HepG2 (cell line): ENCODE data around the gene PXMP4. TPM values are rescaled to one million over a fixed set of nuclear protein-coding genes. Genes with fewer than 3 reads are reported as not detected.

Experiments
- DNMT3B ChIP-seq: conservative IDR thresholded peaks from 2 replicates; pipeline ENCODE4 v1.6.1; 2016; ENCODE audit warnings: missing biosample characterization, control low read depth
- FIP1L1 ChIP-seq: fragments of 200-400 bp; formaldehyde crosslinking; IDR thresholded peaks from 2 replicates; pipeline ENCODE4 v1.6.1; 2018; ENCODE audit warnings: low read depth, mild to moderate bottlenecking, low read length, moderate library complexity, borderline replicate concordance; ENCODE audit not compliant: insufficient read depth
- GATAD1 ChIP-seq: IDR thresholded peaks from 2 replicates; pipeline ENCODE4 v1.6.1; 2016; ENCODE audit warnings: missing genetic modification reagents, missing compliant biosample characterization
- IRF2 ChIP-seq: IDR thresholded peaks from 2 replicates; pipeline ENCODE4 v1.6.1; 2018; ENCODE audit warnings: missing genetic modification reagents, missing compliant biosample characterization
- IRF9 ChIP-seq: sonication (generic); formaldehyde crosslinking; IDR thresholded peaks from 2 replicates; pipeline ENCODE4 v1.8.0; 2022; ENCODE audit warnings: missing genetic modification reagents, mild to moderate bottlenecking, borderline replicate concordance
- JARID2 ChIP-seq: sonication (generic); formaldehyde crosslinking; IDR thresholded peaks from 2 replicates; pipeline ENCODE4 v1.8.1; 2023; ENCODE audit warnings: missing genetic modification reagents, inconsistent platforms; ENCODE audit not compliant: insufficient replicate concordance
- KLF6 ChIP-seq: IDR thresholded peaks from 2 replicates; pipeline ENCODE4 v1.8.0; 2016; ENCODE audit warnings: missing biosample characterization, missing genetic modification reagents
- NCOA2 ChIP-seq: sonication (generic); formaldehyde crosslinking; IDR thresholded peaks from 2 replicates; pipeline ENCODE4 v1.8.0; 2022; ENCODE audit warnings: inconsistent platforms
- NCOR1 ChIP-seq: fragments of 200-600 bp; sonication (generic); IDR thresholded peaks from 2 replicates; pipeline ENCODE4 v1.7.0; 2017; ENCODE audit warnings: antibody characterized with exemption, low read length, borderline replicate concordance
- NR2F6 ChIP-seq, 2 experiments: IDR thresholded peaks; 2 replicates each; pipeline ENCODE4 v1.6.1; 2016; ENCODE audit warnings: antibody characterized with exemption in 1 of 2, mild to moderate bottlenecking in 1 of 2
- PHF5A ChIP-seq: IDR thresholded peaks from one replicate; pipeline ENCODE4 v1.6.1; 2018; ENCODE audit warnings: low read depth, missing genetic modification reagents; ENCODE audit not compliant: unreplicated experiment
- POLR2AphosphoS5 ChIP-seq: IDR thresholded peaks from 2 replicates; pipeline ENCODE4 v1.6.1; 2012; ENCODE audit warnings: low read depth, low read length
- PREB ChIP-seq: sonication (generic); formaldehyde crosslinking; IDR thresholded peaks from 2 replicates; pipeline ENCODE4 v1.4.0; 2020; ENCODE audit warnings: missing genetic modification reagents
- RBFOX2 ChIP-seq: fragments of 200-400 bp; formaldehyde crosslinking; IDR thresholded peaks from 2 replicates; pipeline ENCODE4 v1.6.1; 2017; ENCODE audit warnings: low read depth, mild to moderate bottlenecking, low read length
- RNF2 ChIP-seq: fragments of 450-650 bp; conservative IDR thresholded peaks from 2 replicates; pipeline ENCODE4 v1.6.1; 2016; ENCODE audit warnings: low read depth
- ZBTB37 ChIP-seq: sonication (generic); formaldehyde crosslinking; IDR thresholded peaks from 2 replicates; pipeline ENCODE4 v1.4.0; 2020; ENCODE audit warnings: mild to moderate bottlenecking, missing genetic modification reagents
- ZNF232 ChIP-seq: sonication (generic); formaldehyde crosslinking; IDR thresholded peaks from 2 replicates; pipeline ENCODE4 v1.4.0; 2020; ENCODE audit warnings: missing genetic modification reagents, borderline replicate concordance
- ZNF235 ChIP-seq: sonication (generic); formaldehyde crosslinking; IDR thresholded peaks from 2 replicates; pipeline ENCODE4 v1.8.1; 2023; ENCODE audit warnings: mild to moderate bottlenecking, missing genetic modification reagents, borderline replicate concordance
- ZNF251 ChIP-seq: sonication (generic); formaldehyde crosslinking; IDR thresholded peaks from 2 replicates; pipeline ENCODE4 v1.9.0; 2021; ENCODE audit warnings: mild to moderate bottlenecking, missing genetic modification reagents
- ZNF44 ChIP-seq: sonication (generic); formaldehyde crosslinking; IDR thresholded peaks from 2 replicates; pipeline ENCODE4 v1.5.1; 2020; ENCODE audit warnings: mild to moderate bottlenecking, missing genetic modification reagents
- ZNF460 ChIP-seq: sonication (generic); formaldehyde crosslinking; IDR thresholded peaks from 2 replicates; pipeline ENCODE4 v1.5.1; 2020; ENCODE audit warnings: missing genetic modification reagents, mild to moderate bottlenecking, borderline replicate concordance
- ZNF629 ChIP-seq: sonication (generic); formaldehyde crosslinking; conservative IDR thresholded peaks from 2 replicates; pipeline ENCODE4 v1.5.0; 2020; ENCODE audit warnings: missing genetic modification reagents
- ZNF75D ChIP-seq: sonication (generic); formaldehyde crosslinking; IDR thresholded peaks from 2 replicates; pipeline ENCODE4 v1.8.1; 2023; ENCODE audit warnings: missing genetic modification reagents, mild to moderate bottlenecking, borderline replicate concordance
- polyA plus RNA-seq, 8 experiments: library from polyadenylated mRNA; depleted of rRNA in 3 of 8; stranded (reverse) in 7 of 8; unstranded in 1 of 8; fragments of >200 nt; fragmentation: Illumina TruSeq in 4 of 8; extraction: Trizol in 4 of 8; gene quantifications; 2 replicates each; pipeline versions ENCODE4 v1.2.1 to v1.2.3, GENCODE V29; 2011 to 2016; ENCODE audit warnings: low read depth in 4 of 8, missing spikeins in 1 of 8, mixed read lengths in 1 of 8; ENCODE audit not compliant: insufficient read depth in 1 of 8
- total RNA-seq, 5 experiments: library from RNA; depleted of rRNA; stranded (reverse); fragments of >200 nt; fragmentation: Illumina TruSeq; extraction: Trizol; gene quantifications; 2 replicates each; pipeline ENCODE4 v1.2.3, GENCODE V29; 2016; ENCODE audit warnings: low read depth in 1 of 5
- TF ChIP-seq, protein P1 (sequence below): sonication (generic); formaldehyde crosslinking; IDR thresholded peaks from 2 replicates; pipeline ENCODE4 v1.5.0; 2020; ENCODE audit warnings: mild to moderate bottlenecking, missing genetic modification reagents

Gene PXMP4
- total and polyA plus RNA-seq, 2 of the 13 experiments (the other 11 are each of a cell fraction or from before 2014, with no cell fraction given): not detected

- peak; percentile 61; the same call in 1 of the 2 replicates for TF ChIP-seq NCOR1
- TF ChIP-seq POLR2AphosphoS5: peak; percentile 72
- peak; percentile 78; the same call in 1 of the 2 replicates for TF ChIP-seq ZNF75D
- peak; percentile 67; the same call in 1 of the 2 replicates for TF ChIP-seq ZNF232 (CRISPR knock-in tag)
- TF ChIP-seq FIP1L1: no peak
- TF ChIP-seq ZNF251: peak; percentile 68; the same call in 1 of the 2 replicates
- peak; percentile 50 for TF ChIP-seq IRF2
- TF ChIP-seq GATAD1 (CRISPR knock-in tag): peak; percentile 54; the same call in 1 of the 2 replicates
- no peak for TF ChIP-seq PREB (CRISPR knock-in tag)
- TF ChIP-seq RBFOX2: peak; percentile 85
- peak; percentile 43 for TF ChIP-seq PHF5A
- peak; percentile 68 for TF ChIP-seq JARID2 (CRISPR knock-in tag)
- no peak; the same call in 1 of the 2 replicates for TF ChIP-seq NR2F6 (IDR thresholded peaks at IDR 0.05)
- TF ChIP-seq NR2F6 (CRISPR knock-in tag; IDR thresholded peaks at IDR 0.05): peak; percentile 12; the same call in 1 of the 2 replicates
- TF ChIP-seq, protein P1, sequence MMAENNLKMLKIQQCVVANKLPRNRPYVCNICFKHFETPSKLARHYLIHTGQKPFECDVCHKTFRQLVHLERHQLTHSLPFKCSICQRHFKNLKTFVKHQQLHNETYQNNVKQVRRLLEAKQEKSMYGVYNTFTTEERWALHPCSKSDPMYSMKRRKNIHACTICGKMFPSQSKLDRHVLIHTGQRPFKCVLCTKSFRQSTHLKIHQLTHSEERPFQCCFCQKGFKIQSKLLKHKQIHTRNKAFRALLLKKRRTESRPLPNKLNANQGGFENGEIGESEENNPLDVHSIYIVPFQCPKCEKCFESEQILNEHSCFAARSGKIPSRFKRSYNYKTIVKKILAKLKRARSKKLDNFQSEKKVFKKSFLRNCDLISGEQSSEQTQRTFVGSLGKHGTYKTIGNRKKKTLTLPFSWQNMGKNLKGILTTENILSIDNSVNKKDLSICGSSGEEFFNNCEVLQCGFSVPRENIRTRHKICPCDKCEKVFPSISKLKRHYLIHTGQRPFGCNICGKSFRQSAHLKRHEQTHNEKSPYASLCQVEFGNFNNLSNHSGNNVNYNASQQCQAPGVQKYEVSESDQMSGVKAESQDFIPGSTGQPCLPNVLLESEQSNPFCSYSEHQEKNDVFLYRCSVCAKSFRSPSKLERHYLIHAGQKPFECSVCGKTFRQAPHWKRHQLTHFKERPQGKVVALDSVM (CRISPR knock-in tag): peak; percentile 82
- peak; percentile 85; the same call in 1 of the 2 replicates for TF ChIP-seq IRF9 (CRISPR knock-in tag)
- peak; percentile 86 for TF ChIP-seq RNF2
- 0 out of 2 replicates have a peak, but pooled peaks have one; percentile 20 for TF ChIP-seq ZBTB37 (CRISPR knock-in tag)
- TF ChIP-seq ZNF44 (CRISPR knock-in tag): peak; percentile 50; the same call in 1 of the 2 replicates
- TF ChIP-seq ZNF460 (CRISPR knock-in tag): peak; percentile 70; the same call in 1 of the 2 replicates
- 0 out of 2 replicates have a peak, but pooled peaks have one; percentile 24 for TF ChIP-seq ZNF629 (CRISPR knock-in tag)
- 0 out of 2 replicates have a peak, but pooled peaks have one; percentile 35 for TF ChIP-seq DNMT3B (CRISPR knock-in tag)
- TF ChIP-seq ZNF235 (CRISPR knock-in tag): peak; percentile 96
- TF ChIP-seq NCOA2 (CRISPR knock-in tag): peak; percentile 6
- peak; percentile 38 for TF ChIP-seq KLF6 (CRISPR knock-in tag)
Measured at GRCh38 chr20:33674294-33675135, 45.6 kb downstream of the PXMP4 start, which contains the start of gene NECAB3 (continued).
